Caco-2 (cell line): Measurements from ENCODE around the gene SLC6A17. TPM values are rescaled to one million over a fixed set of nuclear protein-coding genes. Genes with fewer than 3 reads are reported as not detected.

ENCODE experiments used
- BruUV-seq: library from RNA; stranded (reverse); fragments of 400-500 nt; replicated peaks from 2 replicates; lab custom pipeline; 2021; lab: Mats Ljungman, UMichigan
- CTCF ChIA-PET: fragments of 300-600 bp; sonication (Branson Sonifier 250); formaldehyde crosslinking; loops from one replicate; lab custom pipeline; 2022; ENCODE audit warnings: antibody characterized with exemption; lab: Charles Lee
- POLR2A ChIA-PET: fragments of 300-600 bp; sonication (Branson Sonifier 250); formaldehyde crosslinking; loops from one replicate; lab custom pipeline; 2022; ENCODE audit warnings: antibody characterized with exemption; lab: Charles Lee
- DNase-seq, 2 experiments: peaks; one replicate each; pipeline versions ENCODE4 v3.0.0 to v3.0.0-alpha.2; 2020 to 2022
- H3K27me3 ChIP-seq: replicated peaks from 2 replicates; pipeline ENCODE4 v1.6.0; 2011; ENCODE audit warnings: low read length; ENCODE audit not compliant: control insufficient read depth, insufficient read depth
- H3K36me3 ChIP-seq: 2 replicates; pipeline ENCODE4 v1.5.1; 2011; ENCODE audit warnings: low read length; ENCODE audit not compliant: control insufficient read depth, insufficient read depth
- H3K4me1 ChIP-seq: fragments of 250-450 bp; sonication (Bioruptor Pico); 2 replicates; pipeline ENCODE4 v1.5.1; 2020; ENCODE audit warnings: mild to moderate bottlenecking
- H3K4me3 ChIP-seq: 2 replicates; pipeline ENCODE4 v1.5.1; 2011; ENCODE audit warnings: low read depth, mild to moderate bottlenecking, control low read depth, low read length
- H3K9me3 ChIP-seq: fragments of 250-450 bp; sonication (Bioruptor Pico); 2 replicates; pipeline ENCODE4 v1.5.1; 2020; ENCODE audit warnings: mild to moderate bottlenecking, moderate library complexity
- H3K27ac Mint-ChIP-seq: one replicate; pipeline ENCODE4 v1.8.0; 2022; ENCODE audit warnings: mixed read lengths; ENCODE audit not compliant: unreplicated experiment
- H3K27me3 Mint-ChIP-seq: one replicate; pipeline ENCODE4 v1.8.0; 2022; ENCODE audit warnings: mixed read lengths; ENCODE audit not compliant: insufficient read depth, unreplicated experiment
- H3K36me3 Mint-ChIP-seq: one replicate; pipeline ENCODE4 v1.8.0; 2022; ENCODE audit warnings: mild to moderate bottlenecking, mixed read lengths; ENCODE audit not compliant: insufficient read depth, unreplicated experiment
- H3K4me1 Mint-ChIP-seq: one replicate; pipeline ENCODE4 v1.8.0; 2022; ENCODE audit warnings: low read depth, mixed read lengths; ENCODE audit not compliant: unreplicated experiment
- H3K4me3 Mint-ChIP-seq: one replicate; pipeline ENCODE4 v1.8.0; 2022; ENCODE audit warnings: mild to moderate bottlenecking, moderate library complexity, mixed read lengths; ENCODE audit not compliant: unreplicated experiment
- H3K9me3 Mint-ChIP-seq: one replicate; pipeline ENCODE4 v1.8.0; 2022; ENCODE audit warnings: mixed read lengths; ENCODE audit not compliant: unreplicated experiment
- CTCF ChIP-seq, 2 experiments: fragments of 200-600 bp in 1 of 2; IDR thresholded peaks; 1 replicate in 1 of 2; 2 replicates in 1 of 2; pipeline versions ENCODE4 v1.5.1 to v1.8.0; 2011 to 2022; ENCODE audit warnings: antibody characterized with exemption in 1 of 2, control low read depth in 1 of 2, inconsistent platforms in 1 of 2, low read depth in 1 of 2, low read length in 1 of 2, mild to moderate bottlenecking in 1 of 2, moderate library complexity in 1 of 2; ENCODE audit not compliant: insufficient read depth in 1 of 2, severe bottlenecking in 1 of 2, unreplicated experiment in 1 of 2
- intact Hi-C: fragments of 100-400 bp; cut with micrococcal nuclease; formaldehyde crosslinking; loops from one replicate; pipeline ENCODE4 v1.10.0; 2022; ENCODE audit not compliant: unreplicated experiment
- total RNA-seq: library from RNA; stranded (reverse); gene quantifications from 2 replicates; pipeline ENCODE4 v1.2.3, GENCODE V29; 2022

SLC6A17 gene
- total RNA-seq, 1 experiment from 2014 or later = not detected

GRCh38 chr1:110161165-110161564 lies 10.9 kb downstream of the SLC6A17 start:
- CTCF ChIA-PET = no interaction called here
- intact Hi-C loops = no loop called here
- no peak overlapping the region for H3K27ac Mint-ChIP-seq
- no peaks in the 10 kb centered on the region for H3K9me3 ChIP-seq
- no peaks in the 10 kb centered on the region for H3K9me3 Mint-ChIP-seq
- no peak for TF ChIP-seq CTCF (IDR thresholded peaks at IDR 0.05; ENCODE audit: insufficient read depth in 1 of 2, low read depth in 1 of 2, low read length in 1 of 2, severe bottlenecking in 1 of 2, unreplicated experiment in 1 of 2)
- H3K4me1 ChIP-seq = no peaks in the 10 kb centered on the region
- no peak overlapping the region for H3K4me3 ChIP-seq
- no peaks in the 10 kb centered on the region for H3K4me1 Mint-ChIP-seq
- H3K36me3 Mint-ChIP-seq = no peaks in the 10 kb centered on the region
- H3K27me3 ChIP-seq = no peaks in the 10 kb centered on the region
- H3K36me3 ChIP-seq = no peaks in the 10 kb centered on the region
- DNase-seq = no peak
- peaks cover 18% of the 10 kb centered on the region for H3K27me3 Mint-ChIP-seq
- POLR2A ChIA-PET = no interaction called here
- no peak overlapping the region for H3K4me3 Mint-ChIP-seq
- BruUV-seq = no TSS peak

DNA sequence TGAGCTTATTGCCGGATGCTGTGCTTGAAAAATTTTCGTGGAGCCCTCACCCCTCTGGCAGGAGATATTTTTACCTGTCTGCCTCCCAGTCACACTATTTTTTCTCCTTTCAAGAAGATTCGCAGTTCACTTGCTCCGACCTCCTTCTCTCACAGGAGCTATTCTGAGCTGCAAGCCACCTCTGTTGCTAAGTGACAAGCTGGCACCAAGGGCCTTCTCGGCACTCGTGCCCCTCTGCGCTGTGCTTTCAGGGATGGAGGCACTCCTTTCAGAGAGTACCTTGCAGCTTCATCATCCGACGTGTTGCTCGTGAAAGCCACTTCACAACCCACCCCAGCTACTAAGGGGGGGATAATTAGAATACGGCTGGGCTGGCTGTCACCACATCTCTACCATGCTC lies 11.6 kb downstream of the SLC6A17 start:
- Histone ChIP-seq H3K27me3 (no peaks in the 10 kb centered on the region), H3K4me1 (no peaks in the 10 kb centered on the region), H3K9me3 (no peaks in the 10 kb centered on the region), H3K4me3 (no peak overlapping the region), H3K36me3 (no peaks in the 10 kb centered on the region)
- TF ChIP-seq CTCF (IDR thresholded peaks at IDR 0.05; ENCODE audit: insufficient read depth in 1 of 2, low read depth in 1 of 2, low read length in 1 of 2, severe bottlenecking in 1 of 2, unreplicated experiment in 1 of 2) = no peak
- no peak overlapping the region for H3K4me3 Mint-ChIP-seq
- intact Hi-C loops = no loop called here
- no peaks in the 10 kb centered on the region for H3K4me1 Mint-ChIP-seq
- CTCF ChIA-PET = no interaction called here
- H3K27me3 Mint-ChIP-seq = peaks cover 18% of the 10 kb centered on the region
- no peak overlapping the region for H3K27ac Mint-ChIP-seq
- no peaks in the 10 kb centered on the region for H3K36me3 Mint-ChIP-seq
- DNase-seq = no peak
- no TSS peak for BruUV-seq
- H3K9me3 Mint-ChIP-seq = no peaks in the 10 kb centered on the region
- POLR2A ChIA-PET = no interaction called here

GRCh38 chr1:110163591-110163990 lies 13.3 kb downstream of the SLC6A17 start:
- DNase-seq = no peak
- Histone ChIP-seq H3K27me3 (no peaks in the 10 kb centered on the region), H3K4me3 (no peak overlapping the region), H3K4me1 (no peaks in the 10 kb centered on the region), H3K9me3 (no peaks in the 10 kb centered on the region), H3K36me3 (no peaks in the 10 kb centered on the region)
- Mint-ChIP-seq H3K9me3 (no peaks in the 10 kb centered on the region), H3K4me1 (no peaks in the 10 kb centered on the region), H3K36me3 (no peaks in the 10 kb centered on the region), H3K4me3 (no peak overlapping the region), H3K27me3 (peaks cover 11% of the 10 kb centered on the region), H3K27ac (no peak overlapping the region)
- ChIA-PET POLR2A (no interaction called here), CTCF (no interaction called here)
- BruUV-seq = no TSS peak
- intact Hi-C loops = no loop called here
- TF ChIP-seq CTCF (IDR thresholded peaks at IDR 0.05; ENCODE audit: insufficient read depth in 1 of 2, low read depth in 1 of 2, low read length in 1 of 2, severe bottlenecking in 1 of 2, unreplicated experiment in 1 of 2) = no peak
